H1 (cell line): ENCODE results near the gene WFDC11. TPM values are rescaled to one million over a fixed set of nuclear protein-coding genes. Genes with fewer than 3 reads are reported as not detected.
"Not testable (repeated sequence)": the region's sequence is repeated elsewhere in the genome, so short reads cannot be mapped to it uniquely, and the experiment has no call there.

ENCODE experiments used
- CTCF ChIA-PET: fragments of 300-600 bp; sonication (Branson Sonifier 250); formaldehyde crosslinking; loops from one replicate; lab custom pipeline; 2021; ENCODE audit not compliant: partially characterized antibody; lab: Charles Lee
- POLR2A ChIA-PET: fragments of 300-600 bp; sonication (Branson Sonifier 250); formaldehyde crosslinking; loops from one replicate; lab custom pipeline; 2021; ENCODE audit warnings: inconsistent platforms; ENCODE audit not compliant: partially characterized antibody; lab: Charles Lee
- DNase-seq, 2 experiments: peaks; one replicate each; pipeline versions ENCODE4 v3.0.0 to v3.0.0-alpha.2; 2010 to 2022; ENCODE audit warnings: low spot score in 2 of 2, low read depth in 1 of 2, mixed read lengths in 1 of 2
- FAIRE-seq: peaks from 2 replicates; lab custom pipeline; 2011; peaks lifted over from hg19 to GRCh38; lab: Jason Lieb, UNC
- H2AFZ ChIP-seq: 2 replicates; pipeline ENCODE4 v1.8.1; 2012; ENCODE audit warnings: low read length, inconsistent platforms
- H2AK5ac ChIP-seq: 2 replicates; pipeline ENCODE4 v1.6.1; 2013; ENCODE audit warnings: low read depth, low read length
- H2BK120ac ChIP-seq: replicated peaks from 2 replicates; pipeline ENCODE3; 2013; ENCODE audit warnings: low read depth, low read length, inconsistent platforms
- H2BK12ac ChIP-seq: 2 replicates; pipeline ENCODE4 v1.6.1; 2013; ENCODE audit warnings: low read depth, low read length
- H2BK15ac ChIP-seq: 2 replicates; pipeline ENCODE4 v1.6.1; 2013; ENCODE audit warnings: low read length
- H2BK20ac ChIP-seq: 2 replicates; pipeline ENCODE4 v1.6.1; 2013; ENCODE audit warnings: low read length
- H2BK5ac ChIP-seq: 2 replicates; pipeline ENCODE4 v1.6.1; 2013; ENCODE audit warnings: low read depth, low read length
- H3K14ac ChIP-seq: 2 replicates; pipeline ENCODE4 v1.6.1; 2013; ENCODE audit warnings: inconsistent platforms; ENCODE audit not compliant: insufficient read length
- H3K18ac ChIP-seq: 2 replicates; pipeline ENCODE4 v1.6.1; 2013; ENCODE audit warnings: low read length; ENCODE audit errors: extremely low read depth
- H3K23ac ChIP-seq: 2 replicates; pipeline ENCODE4 v1.6.1; 2013; ENCODE audit warnings: inconsistent platforms; ENCODE audit not compliant: insufficient read length
- H3K23me2 ChIP-seq: 2 replicates; pipeline ENCODE4 v1.6.1; 2013; ENCODE audit warnings: low read depth, low read length
- H3K27ac ChIP-seq: 2 replicates; pipeline ENCODE4 v1.6.1; 2011; ENCODE audit warnings: low read depth, low read length, inconsistent platforms
- H3K27me3 ChIP-seq, 4 experiments: replicated peaks in 1 of 4; 1 replicate in 1 of 4; 2 replicates in 3 of 4; pipeline versions ENCODE4 v1.6.1 to v1.8.1; 2011 to 2013; ENCODE audit warnings: low read length in 3 of 4, mild to moderate bottlenecking in 3 of 4, inconsistent platforms in 2 of 4, mixed read lengths in 2 of 4, moderate library complexity in 1 of 4; ENCODE audit not compliant: control insufficient read depth in 3 of 4, insufficient read depth in 3 of 4; ENCODE audit errors: extremely low read depth in 1 of 4
- H3K36me3 ChIP-seq, 4 experiments: 2 replicates each; pipeline versions ENCODE4 v1.6.1 to v1.8.1; 2011 to 2013; ENCODE audit warnings: mild to moderate bottlenecking in 4 of 4, low read length in 3 of 4, moderate library complexity in 2 of 4, control low read depth in 1 of 4, inconsistent platforms in 1 of 4; ENCODE audit not compliant: insufficient read depth in 4 of 4, control insufficient read depth in 2 of 4
- H3K4ac ChIP-seq: replicated peaks from 2 replicates; pipeline ENCODE3; 2013; ENCODE audit warnings: low read length, low read depth, mixed read lengths, inconsistent platforms; ENCODE audit not compliant: insufficient read length
- H3K4me1 ChIP-seq, 4 experiments: replicated peaks in 1 of 4; 1 replicate in 1 of 4; 2 replicates in 3 of 4; pipeline versions ENCODE4 v1.6.1 to v1.8.1; 2011 to 2013; ENCODE audit warnings: low read length in 3 of 4, inconsistent platforms in 2 of 4, mixed read lengths in 1 of 4; ENCODE audit not compliant: insufficient read depth in 4 of 4, control insufficient read depth in 3 of 4
- H3K4me2 ChIP-seq, 2 experiments: 2 replicates each; pipeline versions ENCODE4 v1.6.1 to v1.8.1; 2011 to 2013; ENCODE audit warnings: low read depth in 2 of 2, low read length in 2 of 2, control low read depth in 1 of 2, inconsistent platforms in 1 of 2, mild to moderate bottlenecking in 1 of 2; ENCODE audit not compliant: insufficient read depth in 1 of 2
- H3K4me3 ChIP-seq, 4 experiments: fragments of 200-600, 300-600 bp in 1 of 4; sonication (generic), shearing (Covaris generic), sonication (Bioruptor Twin) in 1 of 4; 2 replicates each; pipeline versions ENCODE4 v1.5.1 to v1.8.1; 2011 to 2016; ENCODE audit warnings: low read length in 4 of 4, low read depth in 3 of 4, control low read depth in 2 of 4, inconsistent platforms in 2 of 4, mild to moderate bottlenecking in 2 of 4, mixed read lengths in 1 of 4, moderate library complexity in 1 of 4; ENCODE audit not compliant: insufficient read depth in 2 of 4; ENCODE audit errors: extremely low read depth in 1 of 4
- H3K56ac ChIP-seq: replicated peaks from 2 replicates; pipeline ENCODE3; 2013; ENCODE audit warnings: low read depth, mild to moderate bottlenecking, mixed read lengths, low read length, inconsistent platforms; ENCODE audit not compliant: insufficient read length
- H3K79me1 ChIP-seq: 2 replicates; pipeline ENCODE4 v1.6.1; 2013; ENCODE audit warnings: low read depth, low read length, control low read depth
- H3K79me2 ChIP-seq, 2 experiments: 2 replicates each; pipeline versions ENCODE4 v1.6.1 to v1.8.1; 2012 to 2013; ENCODE audit warnings: low read length in 2 of 2, mild to moderate bottlenecking in 2 of 2, inconsistent platforms in 1 of 2; ENCODE audit not compliant: insufficient read depth in 2 of 2, control insufficient read depth in 1 of 2
- H3K9ac ChIP-seq, 4 experiments: replicated peaks in 1 of 4; 1 replicate in 1 of 4; 2 replicates in 3 of 4; pipeline versions ENCODE4 v1.6.1 to v1.8.1; 2011 to 2013; ENCODE audit warnings: low read depth in 3 of 4, low read length in 3 of 4, control low read depth in 2 of 4, mild to moderate bottlenecking in 2 of 4, moderate library complexity in 2 of 4, inconsistent platforms in 1 of 4; ENCODE audit errors: extremely low read depth in 1 of 4
- H3K9me3 ChIP-seq, 2 experiments: 2 replicates each; pipeline versions ENCODE4 v1.6.1 to v1.8.1; 2012 to 2013; ENCODE audit warnings: mild to moderate bottlenecking in 2 of 2, moderate library complexity in 2 of 2, control low read depth in 1 of 2, inconsistent platforms in 1 of 2, low read depth in 1 of 2, low read length in 1 of 2, mixed read lengths in 1 of 2; ENCODE audit not compliant: insufficient read depth in 2 of 2
- H4K20me1 ChIP-seq, 2 experiments: replicated peaks in 1 of 2; 2 replicates each; pipeline versions ENCODE3 to v1.8.1; 2011 to 2013; ENCODE audit warnings: inconsistent platforms in 2 of 2, low read length in 2 of 2, mild to moderate bottlenecking in 1 of 2; ENCODE audit not compliant: insufficient read depth in 2 of 2, control insufficient read depth in 1 of 2
- H4K5ac ChIP-seq: 2 replicates; pipeline ENCODE4 v1.6.1; 2013; ENCODE audit warnings: low read length, low read depth, mixed read lengths, inconsistent platforms; ENCODE audit not compliant: insufficient read length
- H4K8ac ChIP-seq: 2 replicates; pipeline ENCODE4 v1.8.0; 2013; ENCODE audit warnings: mild to moderate bottlenecking, moderate library complexity, low read length, inconsistent platforms; ENCODE audit not compliant: insufficient read depth; ENCODE audit errors: extremely low read depth
- H4K91ac ChIP-seq: replicated peaks from 2 replicates; pipeline ENCODE3; 2013; ENCODE audit warnings: low read length, mixed read lengths, inconsistent platforms; ENCODE audit not compliant: insufficient read length
- WGBS, 2 experiments: shearing (Covaris generic) in 1 of 2; methylation state at CpG; one replicate each; pipeline versions ENCODE4 v1.1.6 to v1.1.7; 2013 to 2015; ENCODE audit warnings: low lambda C conversion rate in 2 of 2, mixed read lengths in 2 of 2, inconsistent platforms in 1 of 2, low coverage in 1 of 2, missing lambda C conversion rate in 1 of 2; ENCODE audit not compliant: insufficient replicate concordance in 2 of 2, insufficient coverage in 1 of 2, insufficient read length in 1 of 2; ENCODE audit errors: extremely low coverage in 1 of 2, missing lambda C conversion rate in 1 of 2; 5-methylcytosine and 5-hydroxymethylcytosine counted together
- polyA plus RNA-seq, 7 experiments: library from polyadenylated mRNA; depleted of rRNA in 3 of 7; stranded (reverse) in 5 of 7; unstranded in 2 of 7; fragments of >200 nt in 5 of 7; fragments of 200-250 nt in 2 of 7; gene quantifications; 1 replicate in 5 of 7; 2 replicates in 1 of 7; 4 replicates in 1 of 7; pipeline versions ENCODE4 v1.2.1 to v1.2.3, GENCODE V29; 2011 to 2013; ENCODE audit warnings: missing spikeins in 2 of 7, mixed read lengths in 2 of 7
- total RNA-seq: library from RNA; stranded (reverse); fragmentation: NEBNext Ultra II Directional; extraction: Animal tissue kit (Norgen Biotek cat#: 25700); gene quantifications from 2 replicates; pipeline ENCODE4 v1.2.1, GENCODE V29; 2021

The WFDC11 gene
- total and polyA plus RNA-seq, 2 of the 8 experiments (the other 6 are each of a cell fraction or from before 2014, with no cell fraction given) = not detected

GRCh38 chr20:45645869-45646268, 24.2 kb downstream of the WFDC11 start:
- H3K36me3 ChIP-seq, H3K27me3 ChIP-seq, H4K20me1 ChIP-seq, H4K8ac ChIP-seq, H4K5ac ChIP-seq, H3K4me1 ChIP-seq, H3K27ac ChIP-seq, H2AFZ ChIP-seq, POLR2A ChIA-PET, DNase-seq, H3K4me2 ChIP-seq, H3K23me2 ChIP-seq, H2BK12ac ChIP-seq, H4K91ac ChIP-seq, H3K4ac ChIP-seq, H3K23ac ChIP-seq, H3K18ac ChIP-seq, H3K79me1 ChIP-seq, H3K56ac ChIP-seq, H2BK15ac ChIP-seq, H3K79me2 ChIP-seq, CTCF ChIA-PET, H3K4me3 ChIP-seq, H2BK120ac ChIP-seq, FAIRE-seq, H2BK20ac ChIP-seq, H2BK5ac ChIP-seq, H3K14ac ChIP-seq, H3K9ac ChIP-seq, H2AK5ac ChIP-seq: not testable (repeated sequence)
- H3K9me3 ChIP-seq = peaks cover 12 to 14% of the 10 kb centered on the region in 2 experiments
- 72% methylated on average over 5 of the region's 28 CpGs; no CpG with 5 or more reads in 1 of the 2 experiments for WGBS, 2 experiments

DNA sequence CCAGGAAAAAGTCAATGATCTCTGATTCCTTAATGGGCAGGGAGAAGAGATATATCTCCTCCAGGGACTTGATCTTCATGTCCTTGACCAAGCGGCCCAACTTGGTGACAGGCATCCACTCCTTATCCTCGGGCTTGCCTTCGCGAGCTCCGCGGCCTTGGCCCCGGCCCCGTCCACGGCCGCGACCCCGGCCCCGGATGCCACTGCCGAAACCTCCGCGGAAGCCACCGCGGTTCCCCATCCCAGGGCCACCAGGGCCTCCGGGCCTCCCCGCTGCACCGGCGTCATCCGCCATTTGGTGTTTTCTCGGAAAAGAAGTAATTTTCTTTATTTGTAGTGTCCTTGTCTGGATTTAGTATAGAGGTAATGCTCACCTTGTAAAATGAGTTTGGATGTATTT, 29.0 kb downstream of the WFDC11 start:
- H3K23ac ChIP-seq, FAIRE-seq, H3K9ac ChIP-seq, H3K4me1 ChIP-seq, H4K5ac ChIP-seq, H2BK120ac ChIP-seq, H4K20me1 ChIP-seq, POLR2A ChIA-PET, H3K56ac ChIP-seq, H3K14ac ChIP-seq, H2BK12ac ChIP-seq, H3K4me2 ChIP-seq, DNase-seq, H3K36me3 ChIP-seq, H2AK5ac ChIP-seq, H3K4me3 ChIP-seq, H3K79me1 ChIP-seq, H3K27ac ChIP-seq, CTCF ChIA-PET, H3K18ac ChIP-seq, H4K91ac ChIP-seq, H3K79me2 ChIP-seq, H4K8ac ChIP-seq, H3K4ac ChIP-seq, H3K23me2 ChIP-seq, H3K27me3 ChIP-seq, H2AFZ ChIP-seq, H2BK15ac ChIP-seq, H2BK20ac ChIP-seq, H2BK5ac ChIP-seq, H3K9me3 ChIP-seq: not testable (repeated sequence)
- WGBS, 2 experiments = 98% methylated on average over 9 of the region's 24 CpGs; no CpG with 5 or more reads in 1 of the 2 experiments
